GM12878 (cell line): ENCODE results near the gene MOXD1. TPM values are rescaled to one million over a fixed set of nuclear protein-coding genes. Genes with fewer than 3 reads are reported as not detected.

Experiments
- ATAC-seq: fragments of 200-7000 bp; cut with Tn5 transposase; 3 replicates; pipeline ENCODE4 v1.9.1; 2020; ENCODE audit warnings: mild to moderate bottlenecking, moderate library complexity
- BruUV-seq: library from RNA; stranded (reverse); fragments of 400-500 nt; replicated peaks from 2 replicates; lab custom pipeline; 2021; lab: Mats Ljungman, UMichigan
- CTCF ChIA-PET: fragments of 300-600 bp; sonication (Branson Sonifier 250); formaldehyde crosslinking; extraction: SDS; loops from one replicate; lab custom pipeline; 2021; ENCODE audit warnings: inconsistent platforms; lab: Yijun Ruan, JAX
- POLR2A ChIA-PET: fragments of 350-600 bp; formaldehyde crosslinking; extraction: SDS; loops from one replicate; lab custom pipeline; 2021; ENCODE audit warnings: inconsistent platforms; lab: Charles Lee
- RAD21 ChIA-PET: fragments of 300-600 bp; sonication (Branson Sonifier 250); formaldehyde crosslinking; loops from one replicate; lab custom pipeline; 2023; ENCODE audit warnings: antibody characterized with exemption; ENCODE audit not compliant: unreplicated experiment; lab: Charles Lee
- SMC1A ChIA-PET: fragments of 300-600 bp; sonication (Branson Sonifier 250); formaldehyde crosslinking; loops from one replicate; lab custom pipeline; 2023; ENCODE audit not compliant: unreplicated experiment, uncharacterized antibody; lab: Charles Lee
- DNase-seq: peaks from one replicate; pipeline ENCODE4 v3.0.0-alpha.2; 2011; ENCODE audit warnings: low read depth, low spot score
- FAIRE-seq: peaks from 3 replicates; lab custom pipeline; 2011; peaks lifted over from hg19 to GRCh38; lab: Jason Lieb, UNC
- H2AFZ ChIP-seq: 2 replicates; pipeline ENCODE4 v1.6.0; 2011; ENCODE audit warnings: low read depth, low read length, control low read depth; ENCODE audit not compliant: control insufficient read depth
- H3K27ac ChIP-seq: 2 replicates; pipeline ENCODE4 v1.5.1; 2011; ENCODE audit warnings: control low read depth; ENCODE audit not compliant: control insufficient read depth, insufficient read depth
- H3K27me3 ChIP-seq, 2 experiments: replicated peaks in 1 of 2; 2 replicates each; pipeline versions ENCODE4 v1.6.0 to v1.6.1; 2011; ENCODE audit warnings: low read length in 1 of 2; ENCODE audit not compliant: control insufficient read depth in 2 of 2, insufficient read depth in 2 of 2
- H3K36me3 ChIP-seq, 2 experiments: 2 replicates each; pipeline ENCODE4 v1.5.1; 2011; ENCODE audit warnings: low read length in 1 of 2; ENCODE audit not compliant: control insufficient read depth in 2 of 2, insufficient read depth in 2 of 2
- H3K4me1 ChIP-seq: 2 replicates; pipeline ENCODE4 v1.6.1; 2011; ENCODE audit warnings: mild to moderate bottlenecking, low read length, moderate library complexity, mixed read lengths; ENCODE audit not compliant: control insufficient read depth, insufficient read depth
- H3K4me2 ChIP-seq: 2 replicates; pipeline ENCODE4 v1.6.0; 2011; ENCODE audit warnings: control low read depth; ENCODE audit not compliant: control insufficient read depth, insufficient read depth
- H3K4me3 ChIP-seq: fragments of 200-600 bp; sonication (generic); 2 replicates; pipeline ENCODE4 v1.5.1; 2016
- H3K79me2 ChIP-seq: 2 replicates; pipeline ENCODE4 v1.6.0; 2011; ENCODE audit warnings: low read length; ENCODE audit not compliant: control insufficient read depth, insufficient read depth
- H3K9ac ChIP-seq: 2 replicates; pipeline ENCODE4 v1.8.0; 2011; ENCODE audit warnings: low read length, control low read depth, mixed read lengths; ENCODE audit not compliant: control insufficient read depth, insufficient read depth
- H3K9me3 ChIP-seq: replicated peaks from 3 replicates; pipeline ENCODE4 v1.5.1; 2011; ENCODE audit warnings: mild to moderate bottlenecking, low read length; ENCODE audit not compliant: control insufficient read depth, insufficient read depth
- H4K20me1 ChIP-seq: 2 replicates; pipeline ENCODE4 v1.6.0; 2011; ENCODE audit not compliant: control insufficient read depth, insufficient read depth
- CBX5 ChIP-seq: sonication (generic); IDR thresholded peaks from 2 replicates; pipeline ENCODE4 v1.6.1; 2016; ENCODE audit warnings: low read depth, moderate library complexity, mild to moderate bottlenecking, inconsistent platforms
- CHD2 ChIP-seq: IDR thresholded peaks from 2 replicates; pipeline ENCODE4 v1.6.1; 2011; ENCODE audit warnings: low read depth, low read length, improper control_type of control experiment, borderline replicate concordance
- CTCF ChIP-seq, 3 experiments: IDR thresholded peaks in 2 of 3; conservative IDR thresholded peaks in 1 of 3; 2 replicates each; pipeline ENCODE4 v1.5.1; 2011; ENCODE audit warnings: low read depth in 3 of 3, low read length in 3 of 3, mild to moderate bottlenecking in 3 of 3, control low read depth in 2 of 3, moderate library complexity in 2 of 3, inconsistent platforms in 1 of 3, mixed read lengths in 1 of 3; ENCODE audit not compliant: control insufficient read depth in 2 of 3, insufficient read depth in 1 of 3; ENCODE audit errors: extremely low read depth in 1 of 3
- FOS ChIP-seq: IDR thresholded peaks from 3 replicates; pipeline ENCODE4 v1.6.1; 2011; ENCODE audit warnings: borderline replicate concordance; ENCODE audit not compliant: insufficient read length; ENCODE audit errors: extremely low read depth
- FOXM1 ChIP-seq: IDR thresholded peaks from 2 replicates; pipeline ENCODE4 v1.6.1; 2012; ENCODE audit warnings: low read depth, mild to moderate bottlenecking, inconsistent platforms, low read length, moderate library complexity
- HDAC6 ChIP-seq: fragments of 200-600 bp; sonication (generic); IDR thresholded peaks from one replicate; pipeline ENCODE4 v1.8.0; 2017; ENCODE audit warnings: antibody characterized with exemption; ENCODE audit not compliant: unreplicated experiment
- JUNB ChIP-seq: IDR thresholded peaks from 2 replicates; pipeline ENCODE4 v1.6.1; 2016; ENCODE audit warnings: antibody characterized with exemption, mild to moderate bottlenecking
- MEF2A ChIP-seq: IDR thresholded peaks from 2 replicates; pipeline ENCODE4 v1.6.1; 2011; ENCODE audit warnings: low read depth, mild to moderate bottlenecking, low read length, moderate library complexity; ENCODE audit not compliant: insufficient read depth
- NFIC ChIP-seq: IDR thresholded peaks from 2 replicates; pipeline ENCODE4 v1.6.1; 2012; ENCODE audit warnings: low read depth, mild to moderate bottlenecking, inconsistent platforms, low read length, moderate library complexity
- RUNX3 ChIP-seq: IDR thresholded peaks from 2 replicates; pipeline ENCODE4 v1.6.1; 2012; ENCODE audit warnings: low read length, inconsistent platforms
- TARDBP ChIP-seq: IDR thresholded peaks from 2 replicates; pipeline ENCODE4 v1.6.1; 2016; ENCODE audit warnings: borderline replicate concordance
- YY1 ChIP-seq: IDR thresholded peaks from 2 replicates; pipeline ENCODE4 v1.6.1; 2011; ENCODE audit warnings: low read depth, mild to moderate bottlenecking, low read length
- WGBS: methylation state at CpG from one replicate; pipeline ENCODE4 v1.1.6; 2016; ENCODE audit warnings: low lambda C conversion rate; ENCODE audit not compliant: insufficient replicate concordance, insufficient coverage; ENCODE audit errors: missing lambda C conversion rate; 5-methylcytosine and 5-hydroxymethylcytosine counted together
- in situ Hi-C: fragments of 300-500 bp; cut with MboI; formaldehyde crosslinking; loops from 9 replicates; pipeline ENCODE4 v1.14.3; 2018; ENCODE audit warnings: mixed read lengths
- intact Hi-C: fragments of 100-400 bp; cut with micrococcal nuclease; formaldehyde crosslinking; loops from one replicate; pipeline ENCODE4 v1.14.2; 2022; ENCODE audit not compliant: unreplicated experiment
- polyA plus RNA-seq, 11 experiments: library from polyadenylated mRNA; depleted of rRNA in 4 of 11; unstranded in 6 of 11; stranded (reverse) in 5 of 11; fragments of >200 nt; fragmentation: Nextera tagmentation in 4 of 11; fragmentation: Illumina TruSeq in 1 of 11; extraction: Ambion mirVana in 4 of 11; extraction: Trizol in 1 of 11; gene quantifications; 1 replicate in 1 of 11; 2 replicates in 10 of 11; pipeline versions ENCODE4 v1.2.1 to v1.2.3, GENCODE V29; 2011 to 2016; ENCODE audit warnings: inconsistent platforms in 2 of 11, missing spikeins in 2 of 11, low read depth in 1 of 11
- total RNA-seq, 4 experiments: library from RNA; depleted of rRNA in 3 of 4; stranded (reverse); fragments of >200 nt in 3 of 4; fragmentation: Illumina TruSeq in 1 of 4; extraction: Trizol in 1 of 4; gene quantifications; 2 replicates each; pipeline versions ENCODE4 v1.2.1 to v1.2.3, GENCODE V29; 2013 to 2021
- TF ChIP-seq, protein P1 (sequence below): IDR thresholded peaks from 2 replicates; pipeline ENCODE4 v1.6.1; 2012; ENCODE audit warnings: low read length, inconsistent platforms

Gene MOXD1
- total and polyA plus RNA-seq, 10 of the 15 experiments (the other 5 are each of a cell fraction or from before 2014, with no cell fraction given) = 0.03 to 2.1 (median 0.64) TPM

DNA sequence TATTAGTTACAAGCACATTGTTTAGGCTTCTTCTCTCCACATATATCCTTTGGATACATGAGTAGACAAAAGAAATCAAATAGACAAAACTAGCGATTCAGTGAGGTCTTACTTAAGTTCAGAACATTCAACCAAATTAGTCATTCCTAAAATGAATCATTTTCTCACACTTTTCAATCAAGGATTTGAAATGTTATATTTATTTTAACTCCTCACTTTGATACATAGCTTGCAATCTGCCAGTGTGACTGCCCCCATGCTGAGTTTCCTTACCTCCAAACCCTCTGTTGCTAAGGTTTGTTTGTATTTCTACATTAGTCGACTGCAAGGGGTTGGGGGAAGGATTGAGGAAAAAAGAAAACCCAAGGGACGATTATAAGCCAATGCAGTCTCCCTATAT is 3.5 kb upstream of the MOXD1 start:
- CTCF ChIA-PET = interaction anchor here (0.8 to 1.4 kb wide), 6 partner anchors 12 to 125 kb away, joined by 3 to 13 read pairs (median 4); no protein-coding TSS in a partner anchor
- WGBS = 1% methylated on average over 3 of the region's 3 CpGs
- BruUV-seq = no TSS peak

DNA sequence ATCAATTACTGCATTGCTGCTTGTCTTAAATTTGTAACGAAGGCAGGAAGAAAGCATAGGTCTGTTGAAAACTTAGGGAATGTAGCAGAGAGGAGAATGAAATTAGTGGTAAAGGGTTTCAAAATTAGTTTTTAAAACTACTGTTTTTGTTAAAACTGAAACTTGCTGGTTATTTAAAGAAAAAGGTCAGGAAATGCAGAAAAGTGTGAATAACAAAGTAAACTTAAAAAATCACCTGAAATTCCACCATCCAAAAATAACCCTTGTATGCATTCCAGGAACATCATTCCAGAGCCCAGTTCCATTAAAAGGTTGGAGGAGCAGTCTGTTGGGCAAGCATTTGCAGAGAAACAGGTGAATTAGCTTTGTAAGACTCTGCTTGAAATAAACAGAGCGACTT is 3.1 kb upstream of the MOXD1 start:
- ChIA-PET CTCF (interaction anchor here (0.8 to 1.4 kb wide), 3 partner anchors 12 to 103 kb away, joined by 3 to 8 read pairs (median 4); no protein-coding TSS in a partner anchor), POLR2A (no interaction called here), RAD21 (interaction anchor here (1.4 to 1.5 kb wide), 2 partner anchors 91 to 108 kb away, joined by 3 to 6 read pairs; no protein-coding TSS in a partner anchor), SMC1A (interaction anchor here (0.8 to 2.0 kb wide), 5 partner anchors 10 to 91 kb away, joined by 3 to 5 read pairs (median 4); no protein-coding TSS in a partner anchor)
- Histone ChIP-seq H3K27ac (peak overlapping the region; percentile 35; the same call in 1 of the 2 replicates), H3K79me2 (peaks cover 6% of the 10 kb centered on the region), H3K9ac (no peak overlapping the region), H3K4me3 (peak overlapping the region; percentile 22; the same call in 1 of the 2 replicates), H3K36me3 (no peaks in the 10 kb centered on the region), H3K4me2 (peak overlapping the region; percentile 36), H2AFZ (no peak overlapping the region), H4K20me1 (no peaks in the 10 kb centered on the region), H3K27me3 (peaks cover 0 to 5% of the 10 kb centered on the region in 2 experiments; a peak in 2 of 4 replicates), H3K9me3 (no peaks in the 10 kb centered on the region), H3K4me1 (peaks cover 22% of the 10 kb centered on the region)
- in situ Hi-C loops (no loop called here), intact Hi-C loops (loop anchor here (2.0 to 5.0 kb wide), 2 partner anchors 37 to 52 kb away; no protein-coding TSS in a partner anchor)
- DNase-seq (no peak), FAIRE-seq (peak; percentile 62), ATAC-seq (no peak)
- 26% methylated on average over 2 of the region's 2 CpGs for WGBS
- BruUV-seq = no TSS peak
- peak; percentile 65 for TF ChIP-seq RUNX3
- TF ChIP-seq CTCF (IDR thresholded peaks at IDR 0.05 in 2 of 3, conservative IDR thresholded peaks at IDR 0.05 in 1 of 3; ENCODE audit: control insufficient read depth in 2 of 3, extremely low read depth in 1 of 3, insufficient read depth in 1 of 3, low read depth in 3 of 3, low read length in 3 of 3) = no peak
- peak; percentile 92 for TF ChIP-seq NFIC
- TF ChIP-seq, protein P1, sequence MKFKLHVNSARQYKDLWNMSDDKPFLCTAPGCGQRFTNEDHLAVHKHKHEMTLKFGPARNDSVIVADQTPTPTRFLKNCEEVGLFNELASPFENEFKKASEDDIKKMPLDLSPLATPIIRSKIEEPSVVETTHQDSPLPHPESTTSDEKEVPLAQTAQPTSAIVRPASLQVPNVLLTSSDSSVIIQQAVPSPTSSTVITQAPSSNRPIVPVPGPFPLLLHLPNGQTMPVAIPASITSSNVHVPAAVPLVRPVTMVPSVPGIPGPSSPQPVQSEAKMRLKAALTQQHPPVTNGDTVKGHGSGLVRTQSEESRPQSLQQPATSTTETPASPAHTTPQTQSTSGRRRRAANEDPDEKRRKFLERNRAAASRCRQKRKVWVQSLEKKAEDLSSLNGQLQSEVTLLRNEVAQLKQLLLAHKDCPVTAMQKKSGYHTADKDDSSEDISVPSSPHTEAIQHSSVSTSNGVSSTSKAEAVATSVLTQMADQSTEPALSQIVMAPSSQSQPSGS = peak; percentile 71; the same call in 1 of the 2 replicates
- no peak for TF ChIP-seq TARDBP
- peak; percentile 90 for TF ChIP-seq MEF2A
- TF ChIP-seq HDAC6 = no peak
- TF ChIP-seq JUNB = peak; percentile 41

More for the DNA sequence above, 3.5 kb upstream of the MOXD1 start:
- ATAC-seq (no peak; the same call in 1 of the 3 replicates), DNase-seq (no peak)
- ChIA-PET RAD21 (interaction anchor here (0.7 to 1.5 kb wide), 4 partner anchors 39 to 109 kb away, joined by 3 to 6 read pairs (median 3); no protein-coding TSS in a partner anchor), SMC1A (interaction anchor here (0.8 to 2.0 kb wide), 7 partner anchors 9 to 91 kb away, joined by 3 to 5 read pairs (median 4); no protein-coding TSS in a partner anchor)
- Histone ChIP-seq H3K9ac (peak overlapping the region; percentile 2; the same call in 1 of the 2 replicates), H3K4me1 (peaks cover 22% of the 10 kb centered on the region), H2AFZ (no peak overlapping the region), H3K4me2 (peak overlapping the region; percentile 36), H3K9me3 (no peaks in the 10 kb centered on the region), H3K27me3 (peaks cover 0 to 5% of the 10 kb centered on the region in 2 experiments; a peak in 2 of 4 replicates), H3K4me3 (peak overlapping the region; percentile 22), H3K27ac (peak overlapping the region; percentile 35; the same call in 1 of the 2 replicates), H4K20me1 (no peaks in the 10 kb centered on the region), H3K79me2 (peaks cover 6% of the 10 kb centered on the region)
- intact Hi-C loops (loop anchor here (2.0 to 5.0 kb wide), 2 partner anchors 37 to 52 kb away; no protein-coding TSS in a partner anchor), in situ Hi-C loops (no loop called here)
- TF ChIP-seq CHD2 = no peak
- TF ChIP-seq YY1 = no peak
- TF ChIP-seq CBX5 = 0 out of 2 replicates have a peak, but pooled peaks have one; percentile 13
- no peak for TF ChIP-seq FOS
- TF ChIP-seq FOXM1 = peak; percentile 4; the same call in 1 of the 2 replicates
- TF ChIP-seq, all 136 proteins: peak for 2
- FAIRE-seq = no peak
- POLR2A ChIA-PET = interaction anchor here (0.9 to 1.1 kb wide), 2 partner anchors 49 to 51 kb away, joined by 3 to 5 read pairs; no protein-coding TSS in a partner anchor
- H3K36me3 ChIP-seq = no peaks in the 10 kb centered on the region
